ENCODE measurements around the gene NUF2. TPM values are rescaled to one million over a fixed set of nuclear protein-coding genes. Genes with fewer than 3 reads are reported as not detected.
"Not testable (repeated sequence)": the region's sequence is repeated elsewhere in the genome, so short reads cannot be mapped to it uniquely, and the experiment has no call there.

Gene NUF2
- total and polyA plus RNA-seq, 8 donors = 1.1 to 23.7 (median 5.2) TPM; not detected in 1

GRCh38 chr1:163346326-163346870 is 24.6 kb downstream of the NUF2 start:
- Histone ChIP-seq H3K4me3 (no peak overlapping the region), H3K4me1 (no peaks in the 10 kb centered on the region), H3K27ac (no peak overlapping the region), H3K9me3 (no peaks in the 10 kb centered on the region), H3K36me3 (no peaks in the 10 kb centered on the region), H3K27me3 (no peaks in the 10 kb centered on the region)
- 76 to 98% (median 97%) methylated on average over 4 of the region's 4 CpGs for WGBS, 5 donors
- TF ChIP-seq EP300 (IDR thresholded peaks at IDR 0.05) (no peak), POLR2A (IDR thresholded peaks at IDR 0.05) (no peak), CTCF (IDR thresholded peaks at IDR 0.05) (no peak), POLR2AphosphoS5 (IDR thresholded peaks at IDR 0.05) (no peak)
- no peak for DNase-seq
- intact Hi-C loops (cut with DNase I; ENCODE audit: low total_unique reads) = no loop called here

- no peaks in the 10 kb centered on the region for H3K36me3 ChIP-seq
- WGBS, 5 donors = 94 to 100% (median 99%) methylated on average over 2 of the region's 2 CpGs
- no peak overlapping the region for H3K4me3 ChIP-seq
- no peaks in the 10 kb centered on the region for H3K4me1 ChIP-seq
- no peak for DNase-seq
- no peak overlapping the region for H3K27ac ChIP-seq
- H3K27me3 ChIP-seq = no peaks in the 10 kb centered on the region
- H3K9me3 ChIP-seq = no peaks in the 10 kb centered on the region
- intact Hi-C loops (cut with DNase I; ENCODE audit: low total_unique reads) = no loop called here
- no peak for TF ChIP-seq EP300 (IDR thresholded peaks at IDR 0.05)
Observed at GRCh38 chr1:163347106-163347505, 25.4 kb downstream of the NUF2 start.

GRCh38 chr1:163351912-163352311 is 30.2 kb downstream of the NUF2 start:
- H3K4me3 ChIP-seq = no peak overlapping the region
- H3K27ac ChIP-seq = no peak overlapping the region
- intact Hi-C loops (cut with DNase I; ENCODE audit: low total_unique reads) = no loop called here
- no peaks in the 10 kb centered on the region for H3K4me1 ChIP-seq
- 94 to 99% (median 98%) methylated on average over 2 of the region's 2 CpGs for WGBS, 5 donors
- H3K27me3 ChIP-seq = no peaks in the 10 kb centered on the region
- DNase-seq = no peak
- TF ChIP-seq EP300 (IDR thresholded peaks at IDR 0.05) (no peak), CTCF (IDR thresholded peaks at IDR 0.05) (no peak), POLR2AphosphoS5 (IDR thresholded peaks at IDR 0.05) (no peak), POLR2A (IDR thresholded peaks at IDR 0.05) (no peak)
- H3K9me3 ChIP-seq = no peaks in the 10 kb centered on the region
- H3K36me3 ChIP-seq = no peaks in the 10 kb centered on the region

- no peak overlapping the region for H3K27ac ChIP-seq
- no peaks in the 10 kb centered on the region for H3K9me3 ChIP-seq
- peak in 1 of 2 donors; percentile 26 for DNase-seq
- no peak for TF ChIP-seq POLR2AphosphoS5 (IDR thresholded peaks at IDR 0.05)
- no peak for TF ChIP-seq EP300 (IDR thresholded peaks at IDR 0.05)
- TF ChIP-seq CTCF (IDR thresholded peaks at IDR 0.05) = no peak
- no peak for TF ChIP-seq POLR2A (IDR thresholded peaks at IDR 0.05)
- WGBS, 5 donors = 64 to 76% (median 69%) methylated on average over 2 of the region's 2 CpGs
- H3K4me1 ChIP-seq = no peaks in the 10 kb centered on the region
- peaks cover 0 to 14% (median 0%) of the 10 kb centered on the region in 3 donors for H3K27me3 ChIP-seq
- H3K4me3 ChIP-seq = no peak overlapping the region
- H3K36me3 ChIP-seq = no peaks in the 10 kb centered on the region
- intact Hi-C loops (cut with DNase I; ENCODE audit: low total_unique reads) = no loop called here
Observed at GRCh38 chr1:163357378-163357777, 35.6 kb downstream of the NUF2 start.

DNA sequence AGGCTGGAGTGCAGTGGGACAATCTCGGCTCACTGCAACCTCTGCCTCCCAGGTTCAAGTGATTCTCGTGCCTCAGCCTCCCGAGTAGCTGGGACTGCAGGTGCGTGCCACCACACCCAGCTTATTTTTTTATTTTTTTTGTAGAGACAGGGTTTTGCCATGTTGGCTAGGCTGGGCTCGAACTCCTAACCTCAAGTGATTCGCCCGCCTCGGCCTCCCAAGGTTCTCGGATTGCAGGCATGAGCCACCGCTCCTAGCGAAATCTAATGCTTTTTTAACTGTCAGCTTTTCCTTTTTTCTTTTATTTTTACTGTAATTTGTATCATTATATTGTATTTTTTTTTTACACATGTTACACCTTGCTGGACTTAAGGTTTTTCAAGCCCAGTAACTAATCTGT is 36.4 kb downstream of the NUF2 start:
- H3K27ac ChIP-seq; H3K4me3 ChIP-seq; H3K36me3 ChIP-seq; H3K4me1 ChIP-seq; intact Hi-C loops (cut with DNase I; ENCODE audit: low total_unique reads); H3K9me3 ChIP-seq; DNase-seq: not testable (repeated sequence)
- 94 to 96% (median 95%) methylated on average over 11 of the region's 11 CpGs for WGBS, 5 donors
- H3K27me3 ChIP-seq = peaks cover 0 to 14% (median 0%) of the 10 kb centered on the region in 3 donors
